ENCODE data around the gene GNAL. TPM values are rescaled to one million over a fixed set of nuclear protein-coding genes. Genes with fewer than 3 reads are reported as not detected.

GNAL gene
- total RNA-seq, 1 donor from 2014 or later: 9.7 TPM

GRCh38 chr18:11719050-11719449, 30.0 kb downstream of the GNAL start:
- Mint-ChIP-seq H3K27ac (ENCODE audit: unreplicated experiment) (no peak overlapping the region), H3K4me1 (ENCODE audit: unreplicated experiment) (peaks cover 2% of the 10 kb centered on the region), H3K9me3 (ENCODE audit: unreplicated experiment) (no peaks in the 10 kb centered on the region), H3K4me3 (ENCODE audit: unreplicated experiment) (no peak overlapping the region), H3K27me3 (ENCODE audit: unreplicated experiment) (no peaks in the 10 kb centered on the region), H3K36me3 (ENCODE audit: low read depth, unreplicated experiment) (no peaks in the 10 kb centered on the region)
- TF ChIP-seq CTCF (IDR thresholded peaks at IDR 0.05; ENCODE audit: unreplicated experiment): no peak
- no peak for DNase-seq (ENCODE audit: low spot score)

GRCh38 chr18:11719621-11720020, 30.6 kb downstream of the GNAL start:
- H3K9me3 Mint-ChIP-seq (ENCODE audit: unreplicated experiment): no peaks in the 10 kb centered on the region
- TF ChIP-seq CTCF (IDR thresholded peaks at IDR 0.05; ENCODE audit: unreplicated experiment): no peak

GRCh38 chr18:11721720-11722119, 32.7 kb downstream of the GNAL start:
- no peak for DNase-seq (ENCODE audit: low spot score)
- no peak for TF ChIP-seq CTCF (IDR thresholded peaks at IDR 0.05; ENCODE audit: unreplicated experiment)
- Mint-ChIP-seq H3K4me3 (ENCODE audit: unreplicated experiment) (no peak overlapping the region), H3K27me3 (ENCODE audit: unreplicated experiment) (no peaks in the 10 kb centered on the region), H3K36me3 (ENCODE audit: low read depth, unreplicated experiment) (peaks cover 3% of the 10 kb centered on the region), H3K27ac (ENCODE audit: unreplicated experiment) (no peak overlapping the region), H3K4me1 (ENCODE audit: unreplicated experiment) (peaks cover 2% of the 10 kb centered on the region), H3K9me3 (ENCODE audit: unreplicated experiment) (no peaks in the 10 kb centered on the region)

More at GRCh38 chr18:11719621-11720020, 30.6 kb downstream of the GNAL start:
- H3K27me3 Mint-ChIP-seq (ENCODE audit: unreplicated experiment): no peaks in the 10 kb centered on the region
- H3K4me1 Mint-ChIP-seq (ENCODE audit: unreplicated experiment): peaks cover 2% of the 10 kb centered on the region
- DNase-seq (ENCODE audit: low spot score): no peak
- no peak overlapping the region for H3K27ac Mint-ChIP-seq (ENCODE audit: unreplicated experiment)
- no peaks in the 10 kb centered on the region for H3K36me3 Mint-ChIP-seq (ENCODE audit: low read depth, unreplicated experiment)
- no peak overlapping the region for H3K4me3 Mint-ChIP-seq (ENCODE audit: unreplicated experiment)

GRCh38 chr18:11724781-11725180, 35.7 kb downstream of the GNAL start:
- Mint-ChIP-seq H3K27ac (ENCODE audit: unreplicated experiment) (no peak overlapping the region), H3K4me1 (ENCODE audit: unreplicated experiment) (peaks cover 2% of the 10 kb centered on the region), H3K9me3 (ENCODE audit: unreplicated experiment) (no peaks in the 10 kb centered on the region), H3K27me3 (ENCODE audit: unreplicated experiment) (no peaks in the 10 kb centered on the region), H3K4me3 (ENCODE audit: unreplicated experiment) (no peak overlapping the region), H3K36me3 (ENCODE audit: low read depth, unreplicated experiment) (peaks cover 3% of the 10 kb centered on the region)
- TF ChIP-seq CTCF (IDR thresholded peaks at IDR 0.05; ENCODE audit: unreplicated experiment): no peak
- DNase-seq (ENCODE audit: low spot score): no peak

GRCh38 chr18:11726556-11726955, 37.5 kb downstream of the GNAL start:
- Mint-ChIP-seq H3K4me1 (ENCODE audit: unreplicated experiment) (no peaks in the 10 kb centered on the region), H3K36me3 (ENCODE audit: low read depth, unreplicated experiment) (peaks cover 3% of the 10 kb centered on the region), H3K27ac (ENCODE audit: unreplicated experiment) (no peak overlapping the region), H3K27me3 (ENCODE audit: unreplicated experiment) (no peaks in the 10 kb centered on the region), H3K4me3 (ENCODE audit: unreplicated experiment) (no peak overlapping the region), H3K9me3 (ENCODE audit: unreplicated experiment) (no peaks in the 10 kb centered on the region)
- DNase-seq (ENCODE audit: low spot score): no peak
- no peak for TF ChIP-seq CTCF (IDR thresholded peaks at IDR 0.05; ENCODE audit: unreplicated experiment)

Data from endothelial cell (in vitro differentiated cells).